Sigmoid colon (tissue), 7 donors: Measurements from ENCODE around the gene PATL1. TPM values are rescaled to one million over a fixed set of nuclear protein-coding genes. Genes with fewer than 3 reads are reported as not detected.

Experiments
- DNase-seq: peaks from one replicate; pipeline ENCODE4 v3.0.0-alpha.2; 2019
- H3K27ac ChIP-seq, 4 donors: fragments of 200-600 bp; sonication (generic); one replicate each; pipeline ENCODE4 v1.5.1; 2016 to 2019; ENCODE audit warnings: mild to moderate bottlenecking in 1 of 4
- H3K27me3 ChIP-seq, 3 donors: fragments of 200-600 bp; sonication (generic); one replicate each; pipeline ENCODE4 v1.5.1; 2019; ENCODE audit warnings: mild to moderate bottlenecking in 1 of 3
- H3K36me3 ChIP-seq, 4 donors: fragments of 200-600 bp; sonication (generic); one replicate each; pipeline ENCODE4 v1.5.1; 2016 to 2019
- H3K4me1 ChIP-seq, 4 donors: fragments of 200-600 bp; sonication (generic); one replicate each; pipeline ENCODE4 v1.5.1; 2017 to 2019
- H3K4me3 ChIP-seq, 4 donors: fragments of 200-600 bp; sonication (generic); one replicate each; pipeline ENCODE4 v1.5.1; 2017 to 2019; ENCODE audit warnings: mild to moderate bottlenecking in 2 of 4, moderate library complexity in 1 of 4
- H3K9me3 ChIP-seq, 4 donors: fragments of 200-600 bp in 3 of 4; sonication (generic) in 3 of 4; one replicate each; pipeline versions ENCODE4 v1.5.1 to v1.6.1; 2013 to 2019
- CTCF ChIP-seq, 4 experiments: fragments of 450-650 bp in 3 of 4; fragments of 200-600 bp in 1 of 4; IDR thresholded peaks; one replicate each; pipeline ENCODE4 v1.5.1; 2016 to 2019; ENCODE audit warnings: antibody characterized with exemption in 4 of 4, mild to moderate bottlenecking in 3 of 4, moderate library complexity in 2 of 4
- EP300 ChIP-seq, 4 donors: sonication (generic); formaldehyde crosslinking; IDR thresholded peaks; one replicate each; pipeline ENCODE4 v1.6.1; 2017; ENCODE audit warnings: antibody characterized with exemption in 4 of 4
- POLR2A ChIP-seq, 2 donors: fragments of 450-650 bp; IDR thresholded peaks; one replicate each; pipeline ENCODE4 v1.6.1; 2016; ENCODE audit warnings: antibody characterized with exemption in 2 of 2, mild to moderate bottlenecking in 2 of 2, moderate library complexity in 2 of 2
- POLR2AphosphoS5 ChIP-seq, 4 donors: sonication (generic); formaldehyde crosslinking; IDR thresholded peaks; one replicate each; pipeline ENCODE4 v1.6.1; 2017; ENCODE audit warnings: antibody characterized with exemption in 4 of 4
- WGBS, 2 donors: extraction: QIAGEN DNeasy Blood & Tissue Kit; methylation state at CpG; one replicate each; pipeline ENCODE4 v1.1.7; 2013; 5-methylcytosine and 5-hydroxymethylcytosine counted together
- intact Hi-C: fragments of 100-400 bp; cut with DNase I; formaldehyde crosslinking; loops from one replicate; pipeline ENCODE4 v1.15.1; 2023
- polyA plus RNA-seq, 3 donors: library from polyadenylated mRNA; stranded (reverse); fragments of 200-250 nt; gene quantifications; one replicate each; pipeline ENCODE4 v1.2.3, GENCODE V29; 2013
- total RNA-seq, 4 donors: library from RNA; depleted of rRNA; stranded (reverse); fragments of >200 nt; gene quantifications; one replicate each; pipeline ENCODE4 v1.1.0, GENCODE V29; 2016
- donor health status: healthy with polysubstance abuse.
- donor health status: Bipolar disorder and iron deficiency.
- donor health status: healthy.

PATL1 gene
- total and polyA plus RNA-seq, 7 donors: 11.0 to 21.2 (median 16.9) TPM

GRCh38 chr11:59625703-59626102 lies 43.1 kb downstream of the PATL1 start:
- intact Hi-C loops: no loop called here
- 89 to 94% methylated on average over 3 of the region's 3 CpGs for WGBS, 2 donors
- no peak for DNase-seq
- Histone ChIP-seq H3K9me3 (no peaks in the 10 kb centered on the region), H3K27me3 (no peaks in the 10 kb centered on the region), H3K4me3 (no peak overlapping the region), H3K27ac (no peak overlapping the region), H3K4me1 (no peaks in the 10 kb centered on the region), H3K36me3 (peaks cover 0 to 8% (median 0%) of the 10 kb centered on the region in 4 donors)
- no peak for TF ChIP-seq EP300 (IDR thresholded peaks at IDR 0.05)

- 35 to 74% methylated on average over 1 of the region's 1 CpG for WGBS, 2 donors
- Histone ChIP-seq H3K9me3 (no peaks in the 10 kb centered on the region), H3K27ac (no peak overlapping the region), H3K27me3 (no peaks in the 10 kb centered on the region), H3K36me3 (no peaks in the 10 kb centered on the region), H3K4me1 (peaks cover 0 to 24% (median 20%) of the 10 kb centered on the region in 4 donors), H3K4me3 (no peak overlapping the region)
- no peak for TF ChIP-seq CTCF (IDR thresholded peaks at IDR 0.05)
- no peak for TF ChIP-seq EP300 (IDR thresholded peaks at IDR 0.05)
- no peak for TF ChIP-seq POLR2A (IDR thresholded peaks at IDR 0.05)
- no peak for TF ChIP-seq POLR2AphosphoS5 (IDR thresholded peaks at IDR 0.05)
- intact Hi-C loops: loop anchor here (5.0 to 10.0 kb wide), 2 partner anchors 66 to 137 kb away; partner anchors contain the start of gene STX3
- DNase-seq: no peak
Measured at GRCh38 chr11:59617876-59618275, 51.0 kb downstream of the PATL1 start.

- peak overlapping the region; percentile 30 to 53 (median 50) for H3K4me3 ChIP-seq
- TF ChIP-seq EP300 (IDR thresholded peaks at IDR 0.05): no peak
- no peak for TF ChIP-seq CTCF (IDR thresholded peaks at IDR 0.05)
- peak in 1 of 2 donors; percentile 21 for TF ChIP-seq POLR2A (IDR thresholded peaks at IDR 0.05)
- peak; percentile 7 to 67 (median 54) for TF ChIP-seq POLR2AphosphoS5 (IDR thresholded peaks at IDR 0.05)
- no peaks in the 10 kb centered on the region for H3K36me3 ChIP-seq
- H3K4me1 ChIP-seq: peaks cover 0 to 38% (median 33%) of the 10 kb centered on the region in 4 donors
- no peak for DNase-seq
- intact Hi-C loops: loop anchor here (1.0 to 10.0 kb wide), 4 partner anchors 52 to 138 kb away; partner anchors contain the start of gene STX3
- H3K27ac ChIP-seq: peak overlapping the region; percentile 90 to 96 (median 94)
- H3K9me3 ChIP-seq: no peaks in the 10 kb centered on the region
- H3K27me3 ChIP-seq: no peaks in the 10 kb centered on the region
- 10 to 12% methylated on average over 18 of the region's 18 CpGs for WGBS, 2 donors
Measured at GRCh38 chr11:59616396-59616982, 52.3 kb downstream of the PATL1 start.

GRCh38 chr11:59615637-59616395 lies 53.0 kb downstream of the PATL1 start, which contains the start of gene OSBP:
TSS of gene OSBP (minus strand) at chr11:59615774. CDS start at chr11:59615664, 110 bp downstream.
- DNase-seq: peak; percentile 100
- TF ChIP-seq POLR2AphosphoS5 (IDR thresholded peaks at IDR 0.05): peak; percentile 42 to 88 (median 73)
- TF ChIP-seq EP300 (IDR thresholded peaks at IDR 0.05): no peak
- TF ChIP-seq POLR2A (IDR thresholded peaks at IDR 0.05): peak in 1 of 2 donors; percentile 61
- peaks cover 0 to 43% (median 33%) of the 10 kb centered on the region in 4 donors for H3K4me1 ChIP-seq
- no peaks in the 10 kb centered on the region for H3K36me3 ChIP-seq
- peak within 1 kb of the TSS; percentile 92 to 97 (median 94) for H3K27ac ChIP-seq
- peak within 1 kb of the TSS; percentile 75 to 88 (median 86) for H3K4me3 ChIP-seq
- no peaks in the 10 kb centered on the region for H3K27me3 ChIP-seq
- WGBS, 2 donors: 0 to 1% methylated on average over 55 of the region's 55 CpGs
- no peaks in the 10 kb centered on the region for H3K9me3 ChIP-seq
- intact Hi-C loops: loop anchor here (1.0 to 10.0 kb wide), 4 partner anchors 52 to 139 kb away; partner anchors contain the start of gene STX3

GRCh38 chr11:59615120-59615636 lies 53.7 kb downstream of the PATL1 start:
- intact Hi-C loops: loop anchor here (5.0 to 10.0 kb wide), 2 partner anchors 63 to 140 kb away; partner anchors contain the start of gene STX3
- Histone ChIP-seq H3K9me3 (no peaks in the 10 kb centered on the region), H3K36me3 (peaks cover 2 to 4% (median 2%) of the 10 kb centered on the region in 4 donors), H3K4me3 (peak overlapping the region; percentile 75 to 88 (median 86)), H3K27ac (peak overlapping the region; percentile 92 to 97 (median 94)), H3K27me3 (no peaks in the 10 kb centered on the region), H3K4me1 (peaks cover 0 to 43% (median 33%) of the 10 kb centered on the region in 4 donors)
- TF ChIP-seq CTCF (IDR thresholded peaks at IDR 0.05) (no peak), POLR2AphosphoS5 (IDR thresholded peaks at IDR 0.05) (no peak), EP300 (IDR thresholded peaks at IDR 0.05) (no peak), POLR2A (IDR thresholded peaks at IDR 0.05) (no peak)
- WGBS, 2 donors: 0% methylated on average over 51 of the region's 51 CpGs
- DNase-seq: peak; percentile 77
